B cell (primary cell): ENCODE measurements around the gene SNCA.

Experiments
- EZH2 ChIP-seq: IDR thresholded peaks from 2 replicates; pipeline ENCODE4 v1.6.1; 2012; ENCODE audit warnings: borderline replicate concordance, low read depth, mild to moderate bottlenecking, moderate library complexity, low read length; ENCODE audit not compliant: insufficient read depth, poor library complexity, severe bottlenecking
- TF ChIP-seq, protein P1 (sequence below): fragments of 200-600 bp; IDR thresholded peaks from one replicate; pipeline ENCODE4 v1.8.0; 2022; ENCODE audit warnings: antibody characterized with exemption, mild to moderate bottlenecking

DNA sequence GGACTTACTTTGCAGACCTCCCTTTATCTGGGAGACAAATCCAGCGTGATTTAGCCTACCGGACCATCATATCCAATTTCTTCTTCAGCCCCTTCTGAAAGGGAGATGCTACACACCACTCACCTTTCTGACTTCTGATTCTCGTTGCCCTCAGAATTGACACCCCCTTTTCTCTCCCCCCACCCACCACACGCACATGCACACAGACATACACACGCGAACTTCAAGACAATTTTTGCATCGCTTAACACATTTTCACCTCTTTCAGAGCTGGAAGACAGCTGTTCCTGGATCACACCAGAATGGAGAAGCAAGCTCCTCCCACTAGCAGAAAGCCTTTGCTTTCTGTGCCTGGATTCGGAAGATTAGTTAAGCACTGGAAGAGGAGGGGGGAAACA, 1.0 kb upstream of the SNCA start:
- TF ChIP-seq, protein P1, sequence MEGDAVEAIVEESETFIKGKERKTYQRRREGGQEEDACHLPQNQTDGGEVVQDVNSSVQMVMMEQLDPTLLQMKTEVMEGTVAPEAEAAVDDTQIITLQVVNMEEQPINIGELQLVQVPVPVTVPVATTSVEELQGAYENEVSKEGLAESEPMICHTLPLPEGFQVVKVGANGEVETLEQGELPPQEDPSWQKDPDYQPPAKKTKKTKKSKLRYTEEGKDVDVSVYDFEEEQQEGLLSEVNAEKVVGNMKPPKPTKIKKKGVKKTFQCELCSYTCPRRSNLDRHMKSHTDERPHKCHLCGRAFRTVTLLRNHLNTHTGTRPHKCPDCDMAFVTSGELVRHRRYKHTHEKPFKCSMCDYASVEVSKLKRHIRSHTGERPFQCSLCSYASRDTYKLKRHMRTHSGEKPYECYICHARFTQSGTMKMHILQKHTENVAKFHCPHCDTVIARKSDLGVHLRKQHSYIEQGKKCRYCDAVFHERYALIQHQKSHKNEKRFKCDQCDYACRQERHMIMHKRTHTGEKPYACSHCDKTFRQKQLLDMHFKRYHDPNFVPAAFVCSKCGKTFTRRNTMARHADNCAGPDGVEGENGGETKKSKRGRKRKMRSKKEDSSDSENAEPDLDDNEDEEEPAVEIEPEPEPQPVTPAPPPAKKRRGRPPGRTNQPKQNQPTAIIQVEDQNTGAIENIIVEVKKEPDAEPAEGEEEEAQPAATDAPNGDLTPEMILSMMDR, result no peak
- TF ChIP-seq EZH2, result no peak
